K562 (cell line): ENCODE results near the gene PHOSPHO1. TPM values are rescaled to one million over a fixed set of nuclear protein-coding genes. Genes with fewer than 3 reads are reported as not detected.

Source experiments
- ATAC-seq: fragments of 200-7000 bp; cut with Tn5 transposase; 3 replicates; pipeline ENCODE4 v1.9.1; 2020; ENCODE audit warnings: moderate library complexity
- BruUV-seq: library from RNA; stranded (reverse); fragments of 400-500 nt; replicated peaks from 2 replicates; lab custom pipeline; 2021; lab: Mats Ljungman, UMichigan
- CTCF ChIA-PET: fragments of 300-600 bp; formaldehyde crosslinking; extraction: SDS; loops from one replicate; lab custom pipeline; 2021; ENCODE audit warnings: low intra/inter-chr PET ratio; lab: Yijun Ruan, JAX
- POLR2A ChIA-PET: fragments of 300-600, 350-650 bp; sonication (Branson Sonifier 250); formaldehyde crosslinking; extraction: SDS; loops from one replicate; lab custom pipeline; 2021; ENCODE audit warnings: antibody characterized with exemption, inconsistent platforms; lab: Yijun Ruan, JAX
- DNase-seq, 4 experiments: peaks; one replicate each; pipeline versions ENCODE4 v3.0.0 to v3.0.0-alpha.2; 2011 to 2018; ENCODE audit warnings: low spot score in 3 of 4, mixed read lengths in 3 of 4; ENCODE audit errors: extremely low read depth in 1 of 4
- FAIRE-seq: peaks from 2 replicates; lab custom pipeline; 2011; peaks lifted over from hg19 to GRCh38; lab: Jason Lieb, UNC
- H2AFZ ChIP-seq: 2 replicates; pipeline ENCODE4 v1.6.0; 2011; ENCODE audit warnings: low read depth, low read length, control low read depth, inconsistent platforms
- H3K27ac ChIP-seq: fragments of 200-600 bp; 3 replicates; pipeline ENCODE4 v1.8.0; 2011; ENCODE audit warnings: low read depth, mild to moderate bottlenecking, control low read depth, inconsistent platforms, low read length, moderate library complexity, mixed read lengths; ENCODE audit errors: extremely low read depth
- H3K27me3 ChIP-seq, 2 experiments: fragments of 300-600 bp in 1 of 2; 2 replicates in 1 of 2; 3 replicates in 1 of 2; pipeline versions ENCODE4 v1.6.0 to v1.8.0; 2011; ENCODE audit warnings: inconsistent platforms in 2 of 2, low read length in 2 of 2, mild to moderate bottlenecking in 1 of 2, mixed read lengths in 1 of 2, moderate library complexity in 1 of 2; ENCODE audit not compliant: control insufficient read depth in 2 of 2, insufficient read depth in 2 of 2
- H3K36me3 ChIP-seq: fragments of 300-600 bp; 3 replicates; pipeline ENCODE4 v1.8.0; 2011; ENCODE audit warnings: mild to moderate bottlenecking, low read length, inconsistent platforms; ENCODE audit not compliant: control insufficient read depth, insufficient read depth
- H3K4me1 ChIP-seq, 2 experiments: fragments of 200-600 bp in 1 of 2; replicated peaks in 1 of 2; 2 replicates in 1 of 2; 3 replicates in 1 of 2; pipeline versions ENCODE4 v1.5.1 to v1.8.0; 2011; ENCODE audit warnings: inconsistent platforms in 2 of 2, low read length in 2 of 2, mild to moderate bottlenecking in 1 of 2, mixed read lengths in 1 of 2, moderate library complexity in 1 of 2; ENCODE audit not compliant: control insufficient read depth in 2 of 2, insufficient read depth in 2 of 2
- H3K4me2 ChIP-seq: 2 replicates; pipeline ENCODE4 v1.6.1; 2011; ENCODE audit warnings: low read length, control low read depth, inconsistent platforms, mixed read lengths; ENCODE audit not compliant: insufficient read depth
- H3K4me3 ChIP-seq: fragments of 200-600 bp; sonication (generic), shearing (Covaris generic); 2 replicates; pipeline ENCODE4 v1.5.1; 2016; ENCODE audit warnings: control low read depth, inconsistent platforms
- H3K79me2 ChIP-seq: fragments of 200-600 bp; 3 replicates; pipeline ENCODE4 v1.8.0; 2011; ENCODE audit warnings: low read length, inconsistent platforms; ENCODE audit not compliant: control insufficient read depth, insufficient read depth
- H3K9ac ChIP-seq, 2 experiments: 2 replicates each; pipeline versions ENCODE4 v1.6.0 to v1.6.1; 2011; ENCODE audit warnings: low read depth in 2 of 2, low read length in 2 of 2, control low read depth in 1 of 2, inconsistent platforms in 1 of 2, mild to moderate bottlenecking in 1 of 2, mixed read lengths in 1 of 2; ENCODE audit not compliant: insufficient read depth in 1 of 2
- H3K9me1 ChIP-seq: one replicate; pipeline ENCODE4 v1.6.0; 2011; ENCODE audit warnings: inconsistent platforms, mild to moderate bottlenecking, low read length, moderate library complexity; ENCODE audit not compliant: control insufficient read depth, insufficient read depth
- H3K9me3 ChIP-seq: replicated peaks from 2 replicates; pipeline ENCODE4 v1.5.1; 2011; ENCODE audit warnings: low read depth, low read length, inconsistent platforms; ENCODE audit not compliant: control insufficient read depth, insufficient read depth
- H4K20me1 ChIP-seq: replicated peaks from 2 replicates; pipeline ENCODE4 v1.6.1; 2011; ENCODE audit warnings: low read length, inconsistent platforms, mixed read lengths; ENCODE audit not compliant: control insufficient read depth, insufficient read depth
- ASH1L ChIP-seq: fragments of 450-650 bp; IDR thresholded peaks from 2 replicates; pipeline ENCODE4 v1.6.1; 2018; ENCODE audit warnings: borderline replicate concordance, mild to moderate bottlenecking, low read depth; ENCODE audit not compliant: partially characterized antibody
- ATF1 ChIP-seq, 2 experiments: fragments of 450-650 bp in 1 of 2; IDR thresholded peaks; 2 replicates each; pipeline ENCODE4 v1.6.1; 2016; ENCODE audit warnings: missing compliant biosample characterization in 1 of 2, missing genetic modification characterization in 1 of 2
- CBX2 ChIP-seq: fragments of 200-600 bp; sonication (generic); IDR thresholded peaks from one replicate; pipeline ENCODE4 v1.6.1; 2012; ENCODE audit warnings: mild to moderate bottlenecking, low read length, inconsistent platforms; ENCODE audit not compliant: insufficient read depth, poor library complexity, severe bottlenecking
- FOXJ2 ChIP-seq: fragments of 200-800 bp; sonication (Bioruptor generic); IDR thresholded peaks from 2 replicates; pipeline ENCODE4 v1.6.1; 2016; ENCODE audit warnings: missing genetic modification characterization, missing compliant biosample characterization
- HDAC1 ChIP-seq, 2 experiments: fragments of 450-650 bp; IDR thresholded peaks; 2 replicates each; pipeline ENCODE4 v1.6.1; 2016 to 2017; ENCODE audit warnings: inconsistent platforms in 1 of 2, mild to moderate bottlenecking in 1 of 2, moderate library complexity in 1 of 2
- HNRNPH1 ChIP-seq: fragments of 200-400 bp; formaldehyde crosslinking; optimal IDR thresholded peaks from 2 replicates; pipeline ENCODE3; 2017; ENCODE audit warnings: low read depth, mild to moderate bottlenecking, low read length, moderate library complexity
- PRPF4 ChIP-seq: fragments of 200-400 bp; formaldehyde crosslinking; IDR thresholded peaks from one replicate; pipeline ENCODE4 v1.6.1; 2017; ENCODE audit warnings: low read length, low read depth, mild to moderate bottlenecking; ENCODE audit not compliant: insufficient read depth, poor library complexity, severe bottlenecking
- RBM15 ChIP-seq: fragments of 200-400 bp; formaldehyde crosslinking; IDR thresholded peaks from 2 replicates; pipeline ENCODE4 v1.6.1; 2018; ENCODE audit warnings: mild to moderate bottlenecking, low read length, moderate library complexity; ENCODE audit not compliant: insufficient read depth
- STAT5A ChIP-seq: IDR thresholded peaks from 2 replicates; pipeline ENCODE4 v1.6.1; 2012; ENCODE audit warnings: low read length, inconsistent platforms, borderline replicate concordance
- TRIM24 ChIP-seq, 2 experiments: fragments of 450-650 bp; IDR thresholded peaks; 2 replicates each; pipeline ENCODE4 v1.6.1; 2016
- ZNF354B ChIP-seq: fragments of 250-450 bp; sonication (Bioruptor Pico); IDR thresholded peaks from 2 replicates; pipeline ENCODE4 v1.4.0; 2020
- ZNF551 ChIP-seq: fragments of 250-450 bp; sonication (Bioruptor Pico); IDR thresholded peaks from 2 replicates; pipeline ENCODE4 v1.5.0; 2021; ENCODE audit warnings: mild to moderate bottlenecking, moderate library complexity
- ZNF695 ChIP-seq: fragments of 450-650 bp; formaldehyde crosslinking; IDR thresholded peaks from 2 replicates; pipeline ENCODE4 v1.4.0; 2020; ENCODE audit warnings: mild to moderate bottlenecking, moderate library complexity
- WGBS: fragments of 100-300 bp; shearing (Covaris generic); methylation state at CpG from one replicate; pipeline ENCODE4 v1.1.6; 2016; ENCODE audit warnings: low coverage, mixed read lengths; ENCODE audit not compliant: insufficient coverage; ENCODE audit errors: missing lambda C conversion rate; 5-methylcytosine and 5-hydroxymethylcytosine counted together
- in situ Hi-C: fragments of 300-500 bp; cut with MboI; formaldehyde crosslinking; loops from 4 replicates; pipeline ENCODE4 v1.15.0; 2018; ENCODE audit warnings: inconsistent platforms, mixed read lengths
- intact Hi-C: fragments of 100-400 bp; cut with micrococcal nuclease; formaldehyde crosslinking; loops from 2 replicates; pipeline ENCODE4 v1.14.2; 2022
- polyA plus RNA-seq, 8 experiments: library from polyadenylated mRNA; depleted of rRNA in 4 of 8; stranded (reverse) in 5 of 8; unstranded in 3 of 8; fragments of >200 nt; fragmentation: Nextera tagmentation in 2 of 8; fragmentation: Illumina TruSeq in 1 of 8; extraction: Ambion mirVana in 2 of 8; extraction: Trizol in 1 of 8; gene quantifications; 2 replicates each; pipeline versions ENCODE4 v1.2.1 to v1.2.3, GENCODE V29; 2011 to 2014; ENCODE audit warnings: inconsistent platforms in 1 of 8, missing spikeins in 1 of 8
- total RNA-seq, 7 experiments: library from RNA; depleted of rRNA in 6 of 7; stranded (reverse); fragments of >200 nt in 6 of 7; fragmentation: Illumina TruSeq in 2 of 7; extraction: Trizol in 2 of 7; gene quantifications; 2 replicates each; pipeline versions ENCODE4 v1.2.1 to v1.2.3, GENCODE V29; 2011 to 2021; ENCODE audit warnings: low replicate concordance in 1 of 7
- TF ChIP-seq, protein P1 (sequence below): fragments of 250-450 bp; sonication (Bioruptor Pico); IDR thresholded peaks from 2 replicates; pipeline ENCODE4 v1.4.0; 2020; ENCODE audit warnings: mild to moderate bottlenecking

The PHOSPHO1 gene
- total and polyA plus RNA-seq, 9 of the 15 experiments (the other 6 are each of a cell fraction or from before 2014, with no cell fraction given): 0.06 to 0.07 TPM; not detected in 7

DNA sequence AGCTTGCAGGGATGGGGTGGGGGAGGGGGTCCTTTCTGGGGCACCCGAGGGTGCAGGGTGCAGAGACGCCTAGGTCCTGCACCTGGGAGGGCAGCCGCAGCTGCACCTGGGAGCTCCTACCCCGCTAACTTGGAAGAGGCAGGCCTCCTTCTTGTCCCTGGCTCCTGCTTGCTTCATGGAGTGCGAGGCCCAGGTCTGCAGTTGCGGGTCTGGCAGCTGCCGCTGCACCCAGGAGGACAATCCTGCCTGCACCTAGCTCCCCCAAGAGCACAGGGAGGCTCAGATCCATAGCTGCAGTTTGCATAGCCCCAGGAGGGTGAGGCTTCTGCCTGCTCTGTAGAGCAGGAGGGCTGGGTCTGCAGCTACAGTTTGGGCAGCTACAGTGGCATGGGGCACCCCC, 46.8 kb downstream of the PHOSPHO1 start:
- 0 out of 2 replicates have a peak, but pooled peaks cover 3% of the 10 kb centered on the region for H3K9me3 ChIP-seq
- no peak overlapping the region for H2AFZ ChIP-seq
- H3K27ac ChIP-seq: no peak overlapping the region
- in situ Hi-C loops (no loop called here), intact Hi-C loops (loop anchor here (5.0 kb wide), 2 partner anchors 108 to 214 kb away; no protein-coding TSS in a partner anchor)
- H3K79me2 ChIP-seq: no peaks in the 10 kb centered on the region
- no TSS peak for BruUV-seq
- ATAC-seq: no peak
- TF ChIP-seq ASH1L (no peak), ZNF695 (CRISPR knock-in tag) (no peak), HNRNPH1 (no peak), TRIM24 (IDR thresholded peaks at IDR 0.05) (no peak), ZNF551 (CRISPR knock-in tag) (no peak), ATF1 (CRISPR knock-in tag; IDR thresholded peaks at IDR 0.05) (no peak), ATF1 (tag; IDR thresholded peaks at IDR 0.05) (no peak), STAT5A (no peak), HDAC1 (IDR thresholded peaks at IDR 0.05) (no peak), RBM15 (no peak), CBX2 (no peak), FOXJ2 (tag) (no peak), ZNF354B (CRISPR knock-in tag) (no peak), PRPF4 (no peak)
- TF ChIP-seq, protein P1, sequence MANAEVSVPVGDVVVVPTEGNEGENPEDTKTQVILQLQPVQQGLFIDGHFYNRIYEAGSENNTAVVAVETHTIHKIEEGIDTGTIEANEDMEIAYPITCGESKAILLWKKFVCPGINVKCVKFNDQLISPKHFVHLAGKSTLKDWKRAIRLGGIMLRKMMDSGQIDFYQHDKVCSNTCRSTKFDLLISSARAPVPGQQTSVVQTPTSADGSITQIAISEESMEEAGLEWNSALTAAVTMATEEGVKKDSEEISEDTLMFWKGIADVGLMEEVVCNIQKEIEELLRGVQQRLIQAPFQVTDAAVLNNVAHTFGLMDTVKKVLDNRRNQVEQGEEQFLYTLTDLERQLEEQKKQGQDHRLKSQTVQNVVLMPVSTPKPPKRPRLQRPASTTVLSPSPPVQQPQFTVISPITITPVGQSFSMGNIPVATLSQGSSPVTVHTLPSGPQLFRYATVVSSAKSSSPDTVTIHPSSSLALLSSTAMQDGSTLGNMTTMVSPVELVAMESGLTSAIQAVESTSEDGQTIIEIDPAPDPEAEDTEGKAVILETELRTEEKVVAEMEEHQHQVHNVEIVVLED (CRISPR knock-in tag): no peak
- no peak overlapping the region for H3K4me2 ChIP-seq
- no peaks in the 10 kb centered on the region for H4K20me1 ChIP-seq
- WGBS: 0% methylated on average over 7 of the region's 7 CpGs
- H3K9me1 ChIP-seq: no peaks in the 10 kb centered on the region
- no peak for FAIRE-seq
- CTCF ChIA-PET: no interaction called here
- no peaks in the 10 kb centered on the region for H3K27me3 ChIP-seq
- H3K9ac ChIP-seq: no peak overlapping the region
- H3K4me1 ChIP-seq: no peaks in the 10 kb centered on the region; a peak in 1 of 5 replicates
- H3K4me3 ChIP-seq: no peak overlapping the region
- DNase-seq: no peak
- POLR2A ChIA-PET: no interaction called here
- no peaks in the 10 kb centered on the region for H3K36me3 ChIP-seq
